ENCODE results near the gene RGSL1.
"Not testable (repeated sequence)": the region's sequence is repeated elsewhere in the genome, so short reads cannot be mapped to it uniquely, and the experiment has no call there.

RGSL1 gene

DNA sequence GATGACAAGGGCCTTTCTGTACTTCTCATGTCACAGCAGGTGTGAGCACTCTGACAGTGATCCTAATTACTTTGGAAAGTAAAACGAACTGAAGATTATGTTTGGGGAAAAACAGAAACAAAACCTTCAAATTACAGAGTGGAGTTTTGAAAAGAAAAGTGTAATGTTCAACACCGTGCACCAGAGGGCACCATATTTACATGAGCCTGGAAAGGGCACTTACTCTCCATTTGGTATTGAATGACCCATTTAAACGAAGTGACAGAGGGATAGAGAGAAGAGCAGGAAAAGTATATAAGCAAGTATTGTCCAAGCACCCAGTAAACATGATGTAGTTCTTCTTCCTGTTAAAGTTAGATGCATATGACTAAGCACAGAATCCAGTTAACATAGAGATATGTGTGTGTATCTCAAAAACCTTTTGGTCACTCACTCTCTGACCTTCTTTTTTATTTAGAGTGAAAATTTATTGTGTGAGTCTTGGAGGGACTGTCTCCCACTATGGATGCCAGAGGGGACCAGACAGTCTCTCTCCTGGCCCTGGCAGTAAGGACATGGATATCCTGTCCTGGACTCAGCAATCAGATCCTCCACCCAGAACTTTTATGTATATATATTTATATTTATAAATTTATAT, 3.8 kb upstream of the RGSL1 start:
- peak; percentile 40 for DNase-seq

DNA sequence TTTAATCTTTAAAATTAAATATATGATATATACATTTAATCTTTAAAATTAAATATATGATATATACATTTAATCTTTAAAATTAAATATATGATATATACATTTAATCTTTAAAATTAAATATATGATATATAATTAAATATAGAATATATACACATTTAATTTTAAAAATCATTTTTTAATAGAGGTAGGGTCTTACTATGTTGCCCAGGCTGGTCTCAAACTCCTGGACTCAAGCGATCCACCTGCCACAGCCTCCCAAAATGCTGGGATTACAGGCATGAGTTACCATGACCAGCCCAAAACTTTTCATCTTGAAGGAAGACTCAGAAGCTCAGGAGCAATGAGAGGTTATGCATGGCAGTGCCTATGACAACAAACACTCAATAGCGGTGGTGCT, 2.8 kb upstream of the RGSL1 start:
- not testable (repeated sequence) for DNase-seq

DNA sequence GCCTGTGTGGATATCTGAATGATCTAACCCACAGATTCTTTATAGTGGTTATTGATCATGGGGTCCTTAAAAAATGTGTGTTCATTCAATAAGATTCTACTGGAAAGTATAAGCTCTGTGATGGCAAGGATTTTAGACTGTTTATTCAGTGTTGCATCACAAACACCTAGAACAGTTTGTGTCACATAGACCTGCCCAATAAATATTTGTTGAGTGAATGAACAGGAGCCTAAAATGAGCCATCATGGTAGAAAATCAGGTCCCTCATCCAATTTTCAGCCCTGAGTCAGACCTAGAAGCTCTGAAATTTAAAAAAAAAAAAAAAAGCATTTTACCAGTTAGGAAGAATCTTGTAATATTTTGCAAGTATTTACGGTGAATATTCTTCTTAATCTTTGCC, 2.3 kb upstream of the RGSL1 start:
- no peak for DNase-seq

DNA sequence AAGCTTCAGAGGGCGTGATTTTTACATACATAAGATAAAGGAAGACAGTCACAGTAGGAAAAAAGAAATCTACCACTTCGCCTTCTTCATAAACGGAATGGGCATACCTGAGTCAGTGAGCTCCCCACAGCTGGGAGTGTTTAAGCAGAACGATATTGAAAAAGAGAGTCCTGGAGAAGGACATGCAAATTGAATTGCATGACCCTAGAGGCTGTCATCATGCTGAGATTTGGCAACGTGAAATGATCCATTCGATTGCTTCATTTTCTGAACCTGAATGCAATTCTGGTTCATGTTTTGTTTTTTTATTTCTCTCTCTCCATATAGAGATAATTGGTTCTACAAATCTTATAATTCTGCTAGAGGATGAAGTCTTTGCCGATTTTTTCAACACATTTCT, 3.7 kb downstream of the RGSL1 start:
- DNase-seq = no peak

DNA sequence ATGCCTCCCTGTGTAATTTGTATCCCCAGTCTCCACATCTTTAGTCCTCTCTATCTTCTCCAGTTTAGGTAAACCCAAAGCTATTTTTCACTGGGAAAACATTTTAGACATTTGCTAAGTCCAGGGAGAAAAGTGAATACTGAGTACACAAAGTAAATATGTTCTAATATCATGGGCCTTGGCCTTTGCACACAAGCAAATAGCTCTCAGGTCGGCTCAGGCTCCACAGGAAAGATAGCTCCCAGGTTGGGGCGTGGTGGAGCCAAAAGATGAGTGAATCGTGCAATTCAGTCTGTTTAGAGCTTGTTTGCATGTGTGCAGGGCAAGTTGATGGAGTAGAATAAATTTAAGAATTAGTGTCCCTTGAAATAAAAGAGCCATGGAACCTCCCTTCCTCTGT, 7.9 kb downstream of the RGSL1 start:
- DNase-seq = no peak

DNA sequence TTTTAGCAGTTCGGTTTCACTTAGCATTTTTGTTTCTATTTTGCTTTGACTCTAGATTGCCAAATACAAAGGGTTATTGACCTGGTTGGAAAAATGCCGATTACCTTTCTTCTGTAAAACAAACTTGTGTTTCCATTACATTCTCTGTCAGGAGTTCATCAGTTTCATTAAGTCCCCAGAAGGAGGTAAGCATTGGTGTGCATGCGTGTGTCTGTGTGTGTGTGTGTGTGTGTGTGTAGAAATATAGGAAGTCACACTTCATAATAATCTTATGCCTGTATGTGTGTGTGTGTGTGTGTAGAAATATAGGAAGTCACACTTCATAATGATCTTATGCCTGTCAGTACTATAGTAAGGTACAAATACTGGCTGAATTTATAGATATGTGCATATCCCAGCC, 10.0 kb downstream of the RGSL1 start:
- no peak for DNase-seq

DNA sequence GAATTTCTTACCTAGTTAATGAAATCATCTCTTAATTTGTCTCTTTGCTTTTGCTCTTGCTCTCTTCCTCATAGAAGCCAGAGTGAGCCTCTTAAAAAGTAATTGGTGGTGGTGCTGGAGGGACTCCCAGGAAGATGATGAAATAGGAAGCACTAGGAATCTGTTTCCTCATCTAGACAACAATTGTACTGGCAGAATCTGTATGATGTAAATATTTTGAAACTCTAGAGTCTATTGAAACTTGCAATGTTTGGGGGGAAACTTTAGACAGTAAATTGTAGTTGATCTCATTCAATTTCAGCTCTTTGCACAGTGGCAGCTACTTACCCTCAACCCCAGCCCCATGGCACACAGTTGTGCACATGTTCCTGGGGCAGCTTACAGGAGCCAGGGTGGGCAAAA, 10.6 kb downstream of the RGSL1 start:
- DNase-seq = no peak

DNA sequence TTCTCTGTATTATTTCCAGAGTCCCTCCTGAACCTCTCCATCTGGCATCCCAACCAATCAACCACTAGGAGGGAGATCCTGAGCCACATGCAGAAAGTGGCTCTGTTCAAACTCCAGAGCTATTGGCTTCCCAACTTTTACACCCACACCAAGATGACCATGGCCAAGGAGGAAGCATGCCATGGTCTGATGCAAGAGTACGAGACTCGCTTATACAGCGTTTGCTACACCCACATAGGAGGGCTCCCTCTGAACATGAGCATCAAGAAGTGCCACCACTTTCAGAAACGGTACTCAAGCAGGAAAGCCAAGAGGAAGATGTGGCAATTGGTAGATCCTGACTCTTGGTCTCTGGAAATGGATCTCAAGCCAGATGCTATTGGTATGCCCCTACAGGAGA, 23.6 kb downstream of the RGSL1 start:
- DNase-seq = no peak

DNA sequence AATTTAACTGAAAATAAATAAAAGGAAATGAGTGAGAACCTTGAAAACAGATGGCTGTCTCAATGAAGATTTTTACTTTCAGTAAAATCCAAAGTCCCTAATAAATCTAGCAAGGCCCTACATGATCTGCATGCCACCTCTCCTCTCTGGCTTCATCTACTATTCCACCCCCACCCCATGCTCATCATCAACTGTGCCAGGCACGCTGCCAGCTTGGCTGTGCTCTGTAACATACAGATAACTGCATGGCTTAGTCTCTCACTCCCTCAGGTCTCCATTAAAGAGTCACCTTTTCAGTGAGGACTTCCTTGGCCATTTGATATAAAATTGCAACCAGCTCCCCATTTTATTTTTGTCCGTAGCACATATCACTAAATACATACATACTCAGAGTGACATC, 26.7 kb downstream of the RGSL1 start:
- no peak for DNase-seq

DNA sequence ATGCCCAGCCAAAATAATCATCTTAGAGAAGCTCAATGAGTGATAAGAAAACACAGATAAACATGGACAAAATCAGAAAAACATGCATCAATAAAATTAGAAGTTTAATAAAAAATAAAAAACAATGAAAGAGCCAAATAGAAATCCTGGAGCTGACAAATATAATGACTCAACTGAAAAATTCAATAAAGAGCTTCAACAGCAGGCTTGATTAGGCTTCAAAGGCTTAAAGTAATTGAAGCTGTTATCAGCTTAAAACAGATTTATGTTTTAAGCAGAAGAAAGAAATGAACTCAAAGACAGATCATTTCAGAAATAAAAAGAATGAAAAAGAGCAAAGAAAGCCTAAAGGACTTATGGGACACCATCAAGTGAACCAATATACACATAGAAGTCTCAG, 28.3 kb downstream of the RGSL1 start:
- DNase-seq = no peak

DNA sequence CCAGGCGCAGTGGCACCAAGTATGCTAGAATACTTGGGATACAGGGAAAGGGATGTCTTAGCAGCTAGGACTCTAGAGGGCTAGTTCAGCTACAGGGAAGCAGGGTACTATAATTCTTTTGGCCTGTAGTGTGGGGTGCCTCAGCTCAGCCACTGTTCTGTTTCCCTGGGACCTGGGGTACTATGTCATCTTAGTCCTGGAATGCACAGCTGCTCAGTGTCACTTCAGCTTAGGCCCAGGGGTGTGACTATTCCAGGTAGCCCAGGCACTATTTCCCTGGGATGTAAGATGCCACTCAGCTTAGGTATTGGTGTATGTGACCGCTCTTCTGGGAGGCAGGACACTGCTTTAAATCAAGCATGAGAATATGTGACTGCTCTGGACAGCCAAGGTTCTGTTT, 34.1 kb downstream of the RGSL1 start:
- no peak for DNase-seq

DNA sequence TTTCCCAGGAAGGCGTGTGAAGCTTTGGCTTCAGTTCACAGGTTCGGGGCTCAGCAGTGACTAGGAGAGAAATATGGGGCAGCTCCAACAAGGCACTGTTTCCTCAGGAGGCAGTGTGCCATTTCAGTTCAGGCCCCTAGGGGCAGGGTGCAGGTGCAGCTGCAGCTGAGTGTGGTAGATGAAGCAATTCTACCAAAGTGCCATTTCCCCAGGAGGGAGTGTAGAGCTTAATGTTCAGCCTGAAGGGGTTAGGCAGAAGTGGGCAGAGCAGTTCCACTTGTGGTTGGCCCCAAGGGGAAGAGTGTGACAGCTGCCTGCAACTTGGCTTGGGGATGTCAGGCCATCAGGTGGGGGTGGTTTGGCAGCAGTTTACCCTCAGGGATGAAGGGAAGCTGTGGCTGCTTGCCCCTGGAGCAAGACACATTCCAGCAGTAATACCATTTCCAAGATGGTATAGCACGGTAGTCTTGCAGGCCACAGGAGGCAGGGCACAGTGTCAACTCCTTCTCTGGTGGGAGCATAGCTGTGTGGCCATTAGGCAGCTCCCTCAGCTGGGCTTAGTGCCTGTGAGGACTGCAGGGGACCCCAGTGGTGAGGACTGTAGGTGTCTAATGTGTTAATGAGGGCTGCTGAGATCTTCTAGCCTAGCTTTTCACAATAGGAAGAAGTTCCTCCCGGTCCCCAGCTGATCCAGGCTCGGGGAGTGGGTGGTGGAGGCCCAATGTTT, 34.7 kb downstream of the RGSL1 start:
- DNase-seq = no peak

DNA sequence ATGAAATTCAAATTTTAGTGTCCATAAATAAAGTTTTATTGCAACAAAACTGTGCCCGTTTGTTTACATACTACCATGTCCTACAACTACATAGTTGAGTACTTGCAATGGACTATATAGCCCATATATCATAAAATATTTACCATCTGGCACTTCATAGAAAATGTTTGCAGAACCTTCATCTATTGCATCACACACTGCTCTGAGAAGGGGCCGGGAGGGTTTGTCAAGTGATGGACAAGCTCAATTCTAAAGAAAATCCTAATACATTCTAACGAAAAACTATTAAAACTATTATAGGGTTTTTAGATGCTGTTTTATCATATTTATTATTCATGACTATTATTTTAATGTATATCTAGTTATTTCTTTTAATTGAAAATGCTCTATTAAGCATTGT, 35.9 kb downstream of the RGSL1 start:
- no peak for DNase-seq

DNA sequence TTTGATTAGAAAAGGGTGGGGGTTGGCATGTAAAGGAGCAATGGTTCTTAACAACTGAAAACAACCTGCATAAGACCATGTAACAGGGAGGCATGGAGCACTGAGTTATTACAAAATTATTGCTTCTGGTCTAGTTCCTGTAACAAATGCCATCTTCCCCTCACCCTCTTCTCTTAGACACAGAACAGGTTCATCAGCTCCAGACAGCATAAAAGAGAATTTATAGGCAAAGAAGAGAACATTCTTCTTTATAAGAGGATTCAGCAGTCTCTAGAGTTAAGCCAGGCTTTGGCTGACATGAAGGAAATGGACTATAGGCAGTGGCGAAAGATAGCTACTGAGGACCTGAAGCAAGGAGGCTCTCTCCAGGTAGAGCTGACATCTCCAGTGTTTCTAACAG, 38.9 kb downstream of the RGSL1 start:
- no peak for DNase-seq

DNA sequence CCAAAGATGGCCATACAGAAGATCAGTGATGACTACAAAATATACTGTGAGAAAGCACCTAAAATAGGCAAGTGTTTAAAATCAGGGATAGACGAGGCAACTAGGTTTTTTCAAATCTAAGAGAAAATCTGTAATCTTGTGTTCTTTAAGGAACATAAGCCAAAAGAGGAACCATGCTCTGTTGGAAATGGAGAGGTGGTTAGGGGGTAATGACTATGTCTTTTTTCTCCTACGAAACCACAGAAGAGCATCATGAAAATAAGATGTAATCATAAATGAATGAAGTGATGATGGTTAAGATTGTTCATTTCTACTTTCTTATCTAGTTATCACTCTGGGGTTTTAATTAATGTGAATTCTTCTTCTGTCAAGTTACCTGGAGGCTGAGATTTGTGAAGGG, 43.1 kb downstream of the RGSL1 start:
- DNase-seq = no peak

DNA sequence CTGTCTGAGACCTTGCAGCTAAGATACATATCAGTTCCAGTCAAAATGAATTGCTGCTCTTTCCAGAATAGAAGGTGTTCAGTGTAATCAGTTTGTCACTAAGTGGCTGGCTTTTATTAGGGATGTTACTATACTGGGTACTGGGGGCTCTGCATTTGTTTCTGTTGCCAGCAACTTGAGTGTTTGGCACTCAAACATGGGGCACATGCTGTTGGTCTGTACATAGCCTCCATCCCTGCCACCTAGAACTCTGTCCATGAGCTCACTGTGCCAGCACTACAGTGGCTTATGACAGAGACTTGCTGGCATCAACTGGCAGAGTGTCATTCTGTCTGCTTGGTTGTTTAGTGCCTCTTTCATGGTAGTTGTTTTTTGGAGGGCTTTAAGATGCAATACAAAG, 45.1 kb downstream of the RGSL1 start:
- no peak for DNase-seq

DNA sequence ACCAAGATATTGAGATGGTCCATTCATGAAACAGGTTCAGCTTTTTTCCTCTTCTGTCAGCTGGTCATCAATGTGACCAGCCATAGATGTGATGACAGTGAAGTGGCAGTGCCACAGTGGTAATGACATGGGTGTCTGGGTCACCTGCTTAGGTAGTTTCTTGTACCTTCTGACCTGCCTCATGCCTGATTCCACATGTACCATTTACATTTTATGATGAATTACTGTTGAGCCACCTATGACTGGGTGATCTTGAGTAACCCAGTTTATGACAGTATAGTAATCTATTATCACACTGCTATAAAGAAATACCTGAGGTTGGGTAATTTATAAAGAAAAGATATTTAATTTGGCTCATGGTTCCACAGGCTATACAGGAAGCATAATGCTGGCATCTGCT, 45.7 kb downstream of the RGSL1 start:
- DNase-seq = no peak

DNA sequence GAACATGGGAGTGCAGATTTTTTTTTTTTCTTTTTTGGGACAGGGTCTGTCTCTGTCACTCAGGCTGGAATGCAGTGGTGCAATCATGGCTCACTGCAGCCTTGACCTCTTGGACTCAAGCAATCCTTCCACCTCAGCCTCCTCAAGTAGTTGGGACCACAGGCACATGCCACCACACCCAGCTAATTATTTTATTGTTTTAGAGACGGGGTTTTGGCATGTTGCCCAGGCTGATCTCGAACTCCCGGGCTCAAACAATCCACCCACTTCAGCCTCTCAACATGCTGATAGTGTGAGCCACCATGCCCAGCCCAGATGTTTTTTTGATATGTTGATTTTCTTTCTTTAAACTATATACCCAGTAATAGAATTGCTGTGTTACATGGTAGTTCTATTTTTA, 57.7 kb downstream of the RGSL1 start:
- DNase-seq = no peak

DNA sequence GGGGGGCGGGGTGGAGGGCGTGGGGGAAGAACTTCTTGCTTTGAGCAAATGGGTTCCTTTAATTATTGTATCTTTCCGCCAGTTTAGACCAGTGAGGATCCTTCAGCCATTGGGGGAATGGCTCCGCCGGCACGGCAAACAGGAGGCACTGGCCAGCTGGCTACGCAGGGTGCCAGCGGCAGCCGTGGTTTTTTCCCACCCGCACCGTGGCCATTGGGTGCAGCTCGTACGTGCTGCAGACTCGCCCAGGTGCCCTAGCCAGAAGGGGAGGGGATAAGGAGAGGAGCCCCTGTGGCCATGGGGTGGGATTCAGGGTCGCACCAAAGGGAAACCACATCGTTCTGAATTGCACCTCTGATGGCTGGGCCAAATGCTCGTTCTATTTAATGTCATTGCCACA, 65.6 kb downstream of the RGSL1 start:
- DNase-seq = no peak

DNA sequence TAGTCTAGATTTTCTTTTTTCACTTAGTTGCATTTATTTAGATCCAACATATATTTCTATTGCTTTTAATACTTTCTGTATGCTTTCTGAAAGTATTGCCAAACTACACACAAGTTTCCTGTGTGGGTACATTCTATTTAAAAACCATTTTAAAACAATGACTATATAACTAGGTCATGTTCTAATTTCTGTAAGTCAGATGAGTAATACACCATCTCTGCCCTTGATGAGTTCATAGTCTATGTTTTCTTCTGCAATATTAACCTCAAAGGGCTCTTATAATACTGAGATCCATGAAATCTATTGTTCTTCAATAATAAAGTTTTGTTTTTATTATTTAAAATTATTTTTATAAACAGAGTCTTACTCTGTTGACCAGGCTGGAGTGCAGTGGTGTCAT, 70.8 kb downstream of the RGSL1 start:
- DNase-seq = peak; percentile 17

DNA sequence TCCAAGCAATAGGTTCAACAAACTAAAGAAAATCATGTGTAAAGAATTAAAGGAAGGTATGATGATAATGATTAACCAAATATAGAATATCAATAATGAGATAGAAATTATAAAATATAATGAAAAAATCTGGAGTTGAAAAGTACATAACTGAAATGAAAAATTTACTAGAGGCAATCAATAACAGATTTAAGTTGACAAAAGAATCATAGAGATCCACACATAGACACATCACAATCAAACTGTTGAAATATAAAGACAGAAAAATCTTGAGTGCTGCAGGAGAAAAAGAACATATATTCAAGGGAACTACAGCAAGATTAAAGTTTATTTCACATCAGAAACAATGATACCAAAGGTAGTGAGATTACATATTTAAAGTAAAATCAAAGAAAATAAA, 75.4 kb downstream of the RGSL1 start:
- DNase-seq = no peak

DNA sequence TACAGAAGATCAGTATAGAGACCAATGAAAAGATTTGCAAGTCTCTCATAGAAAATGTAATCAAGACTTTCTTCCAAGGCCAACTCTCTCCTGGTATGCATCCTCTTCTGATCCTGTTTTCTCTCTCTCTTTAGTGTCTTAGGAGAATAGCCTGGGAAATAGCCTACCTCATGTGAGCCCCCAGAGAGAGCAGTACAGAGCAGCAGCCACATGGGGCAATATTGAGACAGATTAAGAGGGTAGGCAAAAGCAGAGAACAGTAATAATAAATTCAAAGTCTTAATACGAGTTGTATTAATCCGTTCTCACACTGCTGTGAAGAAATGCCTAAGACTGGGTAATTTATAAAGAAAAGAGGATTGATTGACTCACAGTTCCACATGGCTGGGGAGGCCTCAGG, 77.7 kb downstream of the RGSL1 start:
- no peak for DNase-seq

DNA sequence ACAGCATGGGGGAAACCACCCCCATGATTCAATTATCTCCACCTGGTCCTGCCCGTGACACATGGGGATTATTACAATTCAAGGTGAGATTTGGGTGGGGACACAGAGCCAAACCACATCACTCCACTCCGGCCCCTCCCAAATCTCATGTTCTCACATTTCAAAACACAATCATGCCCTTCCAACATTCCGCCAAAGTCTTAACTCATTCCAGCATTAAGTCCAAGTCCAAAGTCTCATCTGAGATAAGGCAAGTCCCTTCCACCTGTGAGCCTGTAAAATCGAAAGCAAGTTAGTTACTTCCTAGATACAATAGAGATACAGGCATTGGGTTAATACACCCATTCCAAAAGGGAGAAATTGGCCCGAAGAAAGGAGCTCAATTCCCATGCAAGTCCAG, 78.3 kb downstream of the RGSL1 start:
- not testable (repeated sequence) for DNase-seq

DNA sequence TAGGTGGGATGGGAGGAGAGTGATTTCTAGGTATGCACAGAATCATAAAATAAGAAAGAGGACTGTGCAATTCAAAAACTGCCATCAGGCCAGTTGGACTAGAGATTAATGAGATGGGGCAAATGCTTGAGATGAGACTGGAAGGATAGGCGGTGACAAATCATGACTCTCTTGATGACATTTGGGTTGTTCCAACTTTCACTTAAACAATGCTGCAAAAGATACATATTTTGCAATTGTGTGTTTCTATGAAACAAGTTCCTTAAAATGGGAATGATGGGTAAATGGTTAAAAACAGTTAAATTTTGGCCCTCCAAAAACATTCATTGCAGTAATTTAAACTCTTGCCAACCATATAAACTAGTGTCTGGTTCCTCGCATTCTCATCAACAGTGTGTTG, 84.0 kb downstream of the RGSL1 start:
- DNase-seq = no peak

DNA sequence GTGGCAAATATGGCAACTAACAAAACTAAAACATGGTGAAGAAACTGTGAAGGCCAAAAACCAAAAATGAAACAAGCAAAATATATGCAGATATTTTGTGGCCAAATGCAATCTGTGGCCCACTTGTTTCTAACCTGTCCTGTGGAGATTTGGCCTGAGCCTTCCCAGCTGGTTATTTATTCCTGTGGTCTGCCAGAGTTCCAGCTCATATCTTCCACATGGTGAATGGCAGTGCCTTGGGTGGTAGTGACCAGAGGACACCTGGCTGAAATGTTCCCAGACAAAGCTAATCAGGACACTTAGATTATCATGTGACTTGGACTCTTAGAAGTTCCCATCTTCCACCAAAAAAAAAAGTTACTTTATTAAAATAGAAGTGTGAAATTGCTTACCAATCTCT, 99.4 kb downstream of the RGSL1 start:
- no peak for DNase-seq

Data from fibroblast of skin of back (primary cell).